ENCODE measurements around the gene FOXP1. TPM values are rescaled to one million over a fixed set of nuclear protein-coding genes. Genes with fewer than 3 reads are reported as not detected.

The FOXP1 gene
- total and polyA plus RNA-seq, 2 of the 13 experiments (the other 11 are each of a cell fraction or from before 2014, with no cell fraction given), result 40.4 to 59.0 TPM

GRCh38 chr3:71127052-71127831, 456.3 kb downstream of the FOXP1 start (continued):
- TF ChIP-seq, protein P1, sequence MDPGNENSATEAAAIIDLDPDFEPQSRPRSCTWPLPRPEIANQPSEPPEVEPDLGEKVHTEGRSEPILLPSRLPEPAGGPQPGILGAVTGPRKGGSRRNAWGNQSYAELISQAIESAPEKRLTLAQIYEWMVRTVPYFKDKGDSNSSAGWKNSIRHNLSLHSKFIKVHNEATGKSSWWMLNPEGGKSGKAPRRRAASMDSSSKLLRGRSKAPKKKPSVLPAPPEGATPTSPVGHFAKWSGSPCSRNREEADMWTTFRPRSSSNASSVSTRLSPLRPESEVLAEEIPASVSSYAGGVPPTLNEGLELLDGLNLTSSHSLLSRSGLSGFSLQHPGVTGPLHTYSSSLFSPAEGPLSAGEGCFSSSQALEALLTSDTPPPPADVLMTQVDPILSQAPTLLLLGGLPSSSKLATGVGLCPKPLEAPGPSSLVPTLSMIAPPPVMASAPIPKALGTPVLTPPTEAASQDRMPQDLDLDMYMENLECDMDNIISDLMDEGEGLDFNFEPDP (CRISPR knock-in tag; conservative IDR thresholded peaks at IDR 0.05), result no peak
- TF ChIP-seq TP53 (CRISPR knock-in tag; conservative IDR thresholded peaks at IDR 0.05) (no peak), REPIN1 (CRISPR knock-in tag; IDR thresholded peaks at IDR 0.05; ENCODE audit: borderline replicate concordance, low read depth) (no peak), ZNF883 (CRISPR knock-in tag; IDR thresholded peaks at IDR 0.05; ENCODE audit: not compliant biosample characterization) (no peak), TBX2 (CRISPR knock-in tag; IDR thresholded peaks at IDR 0.05; ENCODE audit: borderline replicate concordance) (no peak), ZNF776 (CRISPR knock-in tag; IDR thresholded peaks at IDR 0.05) (no peak), KLF6 (CRISPR knock-in tag; IDR thresholded peaks at IDR 0.05) (no peak), ZNF589 (CRISPR knock-in tag; conservative IDR thresholded peaks at IDR 0.05) (no peak)

GRCh38 chr3:71125738-71126137, 457.8 kb downstream of the FOXP1 start:
- Histone ChIP-seq H3K36me3 (replicated peaks in 1 of 2; ENCODE audit: control insufficient read depth in 1 of 2, insufficient read depth in 2 of 2, low read length in 2 of 2) (no peaks in the 10 kb centered on the region; a peak in 1 of 5 replicates), H3K4me1 (ENCODE audit: insufficient read depth, low read length) (peaks cover 34% of the 10 kb centered on the region), H3K9me3 (ENCODE audit: low read length) (no peaks in the 10 kb centered on the region), H3K4me3 (replicated peaks in 1 of 3; ENCODE audit: insufficient read depth in 1 of 3, low read depth in 2 of 3, low read length in 3 of 3) (no peak overlapping the region), H3K27me3 (ENCODE audit: control insufficient read depth in 1 of 2, insufficient read depth in 2 of 2, low read length in 2 of 2) (no peaks in the 10 kb centered on the region), H3K27ac (ENCODE audit: extremely low read length, insufficient read depth, low read length) (no peak overlapping the region), H3K9ac (ENCODE audit: insufficient read depth, low read depth, low read length) (no peak overlapping the region), H2AFZ (ENCODE audit: low read length) (no peak overlapping the region), H3K4me2 (ENCODE audit: low read depth, low read length) (no peak overlapping the region), H3K79me2 (ENCODE audit: insufficient read depth, low read length) (peaks cover 6% of the 10 kb centered on the region), H4K20me1 (ENCODE audit: insufficient read depth, low read length) (no peaks in the 10 kb centered on the region)
- in situ Hi-C loops (cut with HindIII; ENCODE audit: extremely low pct_ligation_motif_present, low pct_unique_long_range_greater_than_20kb), result no loop called here
- intact Hi-C loops (cut with micrococcal nuclease; ENCODE audit: unreplicated experiment), result no loop called here
- BruUV-seq (replicated peaks), result no TSS peak
- no peak for DNase-seq (ENCODE audit: low spot score)
- ATAC-seq, result no peak
- WGBS (ENCODE audit: low lambda C conversion rate), result 100% methylated on average over 1 of the region's 1 CpG
- POLR2A ChIA-PET, result no interaction called here
- CTCF ChIA-PET (ENCODE audit: low intra/inter-chr PET ratio, low total read pairs), result no interaction called here
- FAIRE-seq, result no peak
- no peak for TF ChIP-seq CSRNP2 (CRISPR knock-in tag; conservative IDR thresholded peaks at IDR 0.05; ENCODE audit: low read depth)
- no peak for TF ChIP-seq ZNF782 (CRISPR knock-in tag; IDR thresholded peaks at IDR 0.05; ENCODE audit: borderline replicate concordance)
- TF ChIP-seq, protein P2, sequence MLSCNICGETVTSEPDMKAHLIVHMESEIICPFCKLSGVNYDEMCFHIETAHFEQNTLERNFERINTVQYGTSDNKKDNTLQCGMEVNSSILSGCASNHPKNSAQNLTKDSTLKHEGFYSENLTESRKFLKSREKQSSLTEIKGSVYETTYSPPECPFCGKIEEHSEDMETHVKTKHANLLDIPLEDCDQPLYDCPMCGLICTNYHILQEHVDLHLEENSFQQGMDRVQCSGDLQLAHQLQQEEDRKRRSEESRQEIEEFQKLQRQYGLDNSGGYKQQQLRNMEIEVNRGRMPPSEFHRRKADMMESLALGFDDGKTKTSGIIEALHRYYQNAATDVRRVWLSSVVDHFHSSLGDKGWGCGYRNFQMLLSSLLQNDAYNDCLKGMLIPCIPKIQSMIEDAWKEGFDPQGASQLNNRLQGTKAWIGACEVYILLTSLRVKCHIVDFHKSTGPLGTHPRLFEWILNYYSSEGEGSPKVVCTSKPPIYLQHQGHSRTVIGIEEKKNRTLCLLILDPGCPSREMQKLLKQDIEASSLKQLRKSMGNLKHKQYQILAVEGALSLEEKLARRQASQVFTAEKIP (CRISPR knock-in tag; IDR thresholded peaks at IDR 0.05; ENCODE audit: borderline replicate concordance), result no peak
- TF ChIP-seq ZNF251 (CRISPR knock-in tag; IDR thresholded peaks at IDR 0.05), result no peak
- TF ChIP-seq DPF2 (CRISPR knock-in tag; IDR thresholded peaks at IDR 0.05; ENCODE audit: borderline replicate concordance, low read depth), result no peak
- TF ChIP-seq ZNF333 (CRISPR knock-in tag; IDR thresholded peaks at IDR 0.05; ENCODE audit: borderline replicate concordance), result no peak
- no peak for TF ChIP-seq POLR2AphosphoS2 (IDR thresholded peaks at IDR 0.05; ENCODE audit: low read depth, low read length)
- TF ChIP-seq ZNF652 (CRISPR knock-in tag; IDR thresholded peaks at IDR 0.05; ENCODE audit: borderline replicate concordance, low read depth), result no peak
- TF ChIP-seq, protein P3, sequence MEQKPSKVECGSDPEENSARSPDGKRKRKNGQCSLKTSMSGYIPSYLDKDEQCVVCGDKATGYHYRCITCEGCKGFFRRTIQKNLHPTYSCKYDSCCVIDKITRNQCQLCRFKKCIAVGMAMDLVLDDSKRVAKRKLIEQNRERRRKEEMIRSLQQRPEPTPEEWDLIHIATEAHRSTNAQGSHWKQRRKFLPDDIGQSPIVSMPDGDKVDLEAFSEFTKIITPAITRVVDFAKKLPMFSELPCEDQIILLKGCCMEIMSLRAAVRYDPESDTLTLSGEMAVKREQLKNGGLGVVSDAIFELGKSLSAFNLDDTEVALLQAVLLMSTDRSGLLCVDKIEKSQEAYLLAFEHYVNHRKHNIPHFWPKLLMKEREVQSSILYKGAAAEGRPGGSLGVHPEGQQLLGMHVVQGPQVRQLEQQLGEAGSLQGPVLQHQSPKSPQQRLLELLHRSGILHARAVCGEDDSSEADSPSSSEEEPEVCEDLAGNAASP (CRISPR knock-in tag; IDR thresholded peaks at IDR 0.05; ENCODE audit: borderline replicate concordance), result no peak
